AG09309 (cell line): ENCODE measurements around the gene PHKB.

ENCODE experiments used
- DNase-seq: peaks from one replicate; pipeline ENCODE4 v3.0.0-alpha.2; 2010; ENCODE audit warnings: low read depth
- H3K4me3 ChIP-seq: 2 replicates; pipeline ENCODE4 v1.5.1; 2011; ENCODE audit warnings: mild to moderate bottlenecking, low read depth, low read length, moderate library complexity; ENCODE audit not compliant: control insufficient read depth
- TF ChIP-seq, protein P1 (sequence below): IDR thresholded peaks from 2 replicates; pipeline ENCODE4 v1.5.1; 2011; ENCODE audit warnings: mild to moderate bottlenecking, low read depth, low read length, inconsistent platforms; ENCODE audit not compliant: insufficient read depth, control insufficient read depth; ENCODE audit errors: missing control alignments

PHKB gene

DNA sequence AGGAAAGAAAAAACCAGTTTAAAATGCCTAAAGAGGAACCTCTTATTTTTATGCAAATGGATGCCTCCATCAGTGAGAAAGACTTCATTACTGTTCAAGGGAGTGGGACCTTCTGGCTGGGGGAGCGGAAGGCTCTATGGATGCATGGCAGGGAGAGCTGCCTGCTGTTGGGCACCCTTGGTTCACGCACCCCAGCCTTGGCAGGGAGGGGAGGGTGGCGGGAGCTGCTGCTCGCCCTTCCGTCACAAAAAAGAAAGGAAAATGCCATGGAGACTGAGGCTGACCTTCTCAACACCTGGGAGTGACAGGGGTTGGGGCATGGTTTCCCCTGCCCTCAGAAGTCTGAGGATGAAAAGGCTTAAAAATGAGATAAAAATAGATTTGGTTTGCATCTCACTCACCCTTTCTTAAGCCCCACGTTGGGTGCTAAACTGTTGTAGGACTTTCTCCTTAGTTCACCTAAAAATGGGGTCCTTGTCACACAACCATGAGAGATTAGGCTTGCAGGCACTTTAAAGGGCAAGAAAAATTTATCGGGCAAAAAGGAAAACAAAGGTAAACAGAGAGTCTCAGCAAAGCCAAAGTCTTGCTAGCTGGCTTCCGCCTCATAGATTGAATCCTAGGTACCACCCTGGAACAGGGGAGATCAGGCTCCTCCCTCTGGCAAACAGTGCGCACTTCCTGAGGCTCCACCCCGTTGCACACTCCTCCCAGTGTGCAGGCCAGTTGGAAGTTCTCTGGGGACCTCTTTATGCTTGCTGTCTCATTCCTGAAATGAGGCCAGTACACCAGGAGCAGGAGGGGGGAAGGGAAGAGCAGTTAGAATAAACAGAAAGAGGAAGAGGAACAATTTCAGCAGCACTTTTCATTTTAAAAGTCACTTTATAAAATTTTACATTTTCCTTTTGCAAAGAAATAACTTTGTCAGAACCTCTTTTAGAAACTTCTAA lies 31.6 kb downstream of the PHKB start:
- H3K4me3 ChIP-seq = no peak overlapping the region
- TF ChIP-seq, protein P1, sequence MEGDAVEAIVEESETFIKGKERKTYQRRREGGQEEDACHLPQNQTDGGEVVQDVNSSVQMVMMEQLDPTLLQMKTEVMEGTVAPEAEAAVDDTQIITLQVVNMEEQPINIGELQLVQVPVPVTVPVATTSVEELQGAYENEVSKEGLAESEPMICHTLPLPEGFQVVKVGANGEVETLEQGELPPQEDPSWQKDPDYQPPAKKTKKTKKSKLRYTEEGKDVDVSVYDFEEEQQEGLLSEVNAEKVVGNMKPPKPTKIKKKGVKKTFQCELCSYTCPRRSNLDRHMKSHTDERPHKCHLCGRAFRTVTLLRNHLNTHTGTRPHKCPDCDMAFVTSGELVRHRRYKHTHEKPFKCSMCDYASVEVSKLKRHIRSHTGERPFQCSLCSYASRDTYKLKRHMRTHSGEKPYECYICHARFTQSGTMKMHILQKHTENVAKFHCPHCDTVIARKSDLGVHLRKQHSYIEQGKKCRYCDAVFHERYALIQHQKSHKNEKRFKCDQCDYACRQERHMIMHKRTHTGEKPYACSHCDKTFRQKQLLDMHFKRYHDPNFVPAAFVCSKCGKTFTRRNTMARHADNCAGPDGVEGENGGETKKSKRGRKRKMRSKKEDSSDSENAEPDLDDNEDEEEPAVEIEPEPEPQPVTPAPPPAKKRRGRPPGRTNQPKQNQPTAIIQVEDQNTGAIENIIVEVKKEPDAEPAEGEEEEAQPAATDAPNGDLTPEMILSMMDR = no peak
- no peak for DNase-seq

DNA sequence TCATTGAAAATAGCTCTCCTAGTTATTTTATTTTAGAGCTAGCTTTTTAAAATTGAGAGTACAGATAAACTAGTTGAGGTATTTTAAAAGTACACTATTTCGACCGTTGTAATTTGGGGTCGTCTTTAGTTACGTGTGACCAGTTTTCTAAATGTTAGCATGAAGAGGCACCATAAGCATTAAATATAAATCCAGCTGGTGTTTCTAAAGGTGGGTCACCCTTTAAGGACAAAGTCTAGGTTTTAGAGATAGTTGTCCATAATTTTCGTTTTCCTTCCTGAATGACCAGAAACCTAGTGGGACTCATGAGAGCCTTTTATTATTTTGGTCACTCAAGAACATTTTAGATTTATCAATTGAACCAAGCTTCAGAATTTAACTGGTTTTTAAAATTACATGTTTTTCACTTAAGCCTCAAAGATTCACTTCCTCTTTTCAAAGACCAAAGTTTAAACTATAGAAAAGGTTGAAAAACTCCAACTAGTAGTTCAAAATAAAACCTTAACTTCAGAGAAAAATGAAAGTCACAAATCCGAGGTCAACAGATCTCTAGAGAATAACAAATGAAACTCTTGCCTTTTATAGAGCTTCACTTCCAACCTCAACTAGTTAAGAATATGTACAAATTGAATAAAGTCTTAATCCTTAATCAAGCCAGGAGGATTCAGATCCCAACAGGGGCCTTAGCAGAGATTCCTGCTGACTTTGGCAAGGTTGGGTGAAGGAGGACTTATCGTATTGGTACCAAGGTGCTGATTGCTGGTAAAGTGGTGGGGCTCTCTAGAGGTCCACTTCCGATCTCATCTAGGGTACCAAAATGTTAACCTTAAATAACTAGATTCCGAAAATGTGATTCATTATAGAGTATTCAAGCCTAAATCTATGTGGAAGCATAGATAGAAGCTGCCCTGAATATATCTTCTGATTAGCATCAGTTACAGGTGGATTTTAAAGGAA lies 32.5 kb downstream of the PHKB start:
- TF ChIP-seq, protein P1 = no peak
- DNase-seq = no peak
- no peak overlapping the region for H3K4me3 ChIP-seq

DNA sequence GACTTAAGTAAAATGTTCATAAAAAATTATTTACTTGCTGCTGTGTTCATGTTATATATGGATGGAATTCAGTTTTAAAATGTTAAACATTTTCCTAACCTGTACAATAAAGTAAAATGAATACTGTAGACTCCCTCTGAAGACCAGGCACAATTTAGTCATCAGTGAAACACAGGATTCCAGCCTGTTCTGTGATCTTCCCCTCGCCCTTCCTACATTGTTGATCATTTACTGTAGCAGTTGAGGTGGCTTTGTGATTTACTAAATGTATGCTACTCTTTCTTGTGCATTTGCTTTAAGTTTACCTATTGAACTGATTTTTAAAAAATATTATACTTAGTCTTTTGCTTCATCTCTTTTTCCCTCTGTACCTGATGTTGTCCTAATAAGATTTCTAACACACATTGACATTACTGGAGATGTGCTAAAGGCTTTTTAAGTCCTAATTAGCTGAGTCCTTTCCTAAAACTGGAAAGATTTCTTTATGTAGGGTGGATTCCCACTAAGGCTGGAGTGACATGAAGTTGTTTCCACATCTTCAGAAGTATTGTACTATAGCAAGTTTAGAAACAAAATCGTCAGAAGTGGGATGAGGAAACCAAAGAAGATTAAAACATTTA lies 38.1 kb downstream of the PHKB start:
- no peak for DNase-seq
- TF ChIP-seq, protein P1 = no peak
- H3K4me3 ChIP-seq = no peak overlapping the region

DNA sequence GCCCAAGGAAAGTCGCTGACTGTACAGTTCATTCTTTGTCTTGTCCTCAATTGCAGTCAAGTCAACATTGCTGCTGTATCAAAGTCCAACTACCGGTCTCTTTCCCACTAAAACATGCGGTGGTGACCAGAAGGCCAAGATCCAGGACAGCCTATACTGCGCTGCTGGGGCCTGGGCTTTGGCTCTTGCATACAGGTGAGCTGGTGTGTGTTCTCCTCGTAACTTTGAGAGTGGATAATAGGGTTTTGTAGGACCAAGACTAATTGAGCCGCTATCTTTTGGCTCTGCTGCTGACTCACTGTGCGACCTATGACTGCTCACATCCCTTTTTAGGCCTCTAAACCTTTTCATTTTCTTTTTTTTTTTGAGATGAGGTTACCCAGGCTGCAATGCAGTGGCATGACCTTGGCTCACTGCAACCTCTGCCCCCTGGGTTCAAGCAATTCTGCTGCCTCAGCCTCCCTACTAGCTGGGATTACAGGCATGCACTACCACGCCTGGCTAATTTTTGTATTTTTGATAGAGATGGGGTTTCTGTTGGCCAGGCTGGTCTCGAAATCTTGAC lies 38.7 kb downstream of the PHKB start:
- TF ChIP-seq, protein P1 = no peak

DNA sequence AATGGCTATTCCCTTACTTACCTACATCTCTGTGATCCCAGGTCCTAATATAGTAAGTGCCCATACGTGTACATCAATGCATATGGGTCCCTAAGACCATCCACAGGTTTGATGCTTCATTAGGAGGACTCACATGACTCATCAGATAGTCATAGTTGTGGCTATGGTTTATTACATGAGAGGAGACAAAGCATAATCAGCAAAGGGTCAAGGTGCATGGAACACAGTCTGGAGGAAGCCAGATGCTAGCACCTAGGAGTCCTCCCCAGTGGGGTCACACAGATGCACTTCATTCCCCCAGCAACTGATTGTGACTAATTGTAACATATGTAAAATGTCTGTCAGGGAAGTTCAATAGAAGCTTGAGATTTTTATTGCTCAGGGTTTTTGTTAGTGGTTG lies 42.8 kb downstream of the PHKB start:
- DNase-seq = no peak
- TF ChIP-seq, protein P1 = no peak
- H3K4me3 ChIP-seq = no peak overlapping the region

More for the DNA sequence above, 38.7 kb downstream of the PHKB start:
- no peak overlapping the region for H3K4me3 ChIP-seq
- DNase-seq = no peak

DNA sequence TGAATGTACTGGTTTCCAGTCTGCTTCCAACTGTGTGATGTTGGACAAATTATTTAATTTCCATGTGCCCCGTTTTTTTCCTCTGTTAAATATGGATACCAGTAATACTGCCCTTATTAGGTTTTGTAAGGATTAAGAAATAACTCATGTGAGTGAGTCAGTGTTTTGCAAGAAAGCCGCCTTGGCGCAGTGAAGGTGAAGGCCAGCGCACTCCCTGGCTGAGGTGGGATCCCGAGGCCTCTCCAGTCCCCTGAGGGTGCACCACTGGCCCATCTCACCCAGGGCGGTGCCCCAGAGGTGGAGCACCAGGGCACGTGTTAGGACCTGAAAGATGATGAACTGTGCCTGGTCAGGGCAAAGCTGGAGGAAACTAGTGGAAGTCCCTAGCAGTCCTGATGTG lies 43.5 kb downstream of the PHKB start:
- TF ChIP-seq, protein P1 = no peak
- no peak overlapping the region for H3K4me3 ChIP-seq
- no peak for DNase-seq
